Lung (tissue), 12 donors: Measurements from ENCODE around the gene INHBE. TPM values are rescaled to one million over a fixed set of nuclear protein-coding genes. Genes with fewer than 3 reads are reported as not detected.

Experiments
- ATAC-seq: fragments of 200-7000 bp; cut with Tn5 transposase; one replicate; pipeline ENCODE4 v1.9.1; 2020; ENCODE audit warnings: moderate number of reproducible peaks; ENCODE audit not compliant: insufficient read depth, low FRiP score
- DNase-seq, 3 donors: peaks; one replicate each; pipeline ENCODE4 v3.0.0-alpha.2; 2013 to 2017
- H3K27ac ChIP-seq, 2 donors: one replicate each; pipeline ENCODE4 v1.5.1; 2013; ENCODE audit warnings: mild to moderate bottlenecking in 2 of 2, moderate library complexity in 2 of 2, control low read depth in 1 of 2, inconsistent platforms in 1 of 2, low read depth in 1 of 2, low read length in 1 of 2
- H3K27me3 ChIP-seq, 3 donors: one replicate each; pipeline ENCODE4 v1.5.1; 2013; ENCODE audit warnings: low read length in 2 of 3; ENCODE audit not compliant: control insufficient read depth in 3 of 3, insufficient read depth in 3 of 3
- H3K36me3 ChIP-seq, 4 donors: one replicate each; pipeline ENCODE4 v1.5.1; 2013; ENCODE audit warnings: low read length in 4 of 4, mild to moderate bottlenecking in 1 of 4, moderate library complexity in 1 of 4; ENCODE audit not compliant: control insufficient read depth in 4 of 4, insufficient read depth in 4 of 4
- H3K4me1 ChIP-seq, 5 donors: one replicate each; pipeline ENCODE4 v1.5.1; 2013; ENCODE audit warnings: low read length in 5 of 5, mild to moderate bottlenecking in 2 of 5, moderate library complexity in 1 of 5; ENCODE audit not compliant: control insufficient read depth in 5 of 5, insufficient read depth in 5 of 5
- H3K4me3 ChIP-seq: one replicate; pipeline ENCODE4 v1.5.1; 2013; ENCODE audit warnings: mild to moderate bottlenecking, control low read depth, moderate library complexity
- H3K9ac ChIP-seq, 2 donors: one replicate each; pipeline ENCODE4 v1.5.1; 2013; ENCODE audit warnings: low read length in 2 of 2, control low read depth in 1 of 2; ENCODE audit not compliant: insufficient read depth in 1 of 2
- H3K9me3 ChIP-seq, 4 donors: one replicate each; pipeline ENCODE4 v1.5.1; 2013; ENCODE audit warnings: low read length in 3 of 4, mild to moderate bottlenecking in 1 of 4, moderate library complexity in 1 of 4; ENCODE audit not compliant: control insufficient read depth in 4 of 4, insufficient read depth in 3 of 4
- WGBS, 2 donors: extraction: QIAGEN DNeasy Blood & Tissue Kit; methylation state at CpG; one replicate each; pipeline ENCODE4 v1.1.7; 2013; 5-methylcytosine and 5-hydroxymethylcytosine counted together
- polyA plus RNA-seq, 2 donors: library from polyadenylated mRNA; stranded (reverse); fragments of 200-250 nt; gene quantifications; one replicate each; pipeline ENCODE4 v1.2.1, GENCODE V29; 2013
- total RNA-seq, 2 donors: library from RNA; depleted of rRNA in 1 of 2; stranded (reverse); fragments of >200 nt in 1 of 2; gene quantifications; one replicate each; pipeline ENCODE4 v1.2.1, GENCODE V29; 2014 to 2021
- TF ChIP-seq, protein P1 (sequence below): IDR thresholded peaks from 2 replicates; pipeline ENCODE4 v1.5.1; 2012; ENCODE audit warnings: mild to moderate bottlenecking; ENCODE audit errors: control extremely low read depth, extremely low read depth
- donor health status: control.
- donor health status: control.
- donor health status: Bipolar disorder and iron deficiency.
- donor health status: healthy.
- donor health status: DM: yes; HTN: yes; CAD: no.

The INHBE gene
- total and polyA plus RNA-seq, 4 donors = 0.12 TPM; not detected in 3

DNA sequence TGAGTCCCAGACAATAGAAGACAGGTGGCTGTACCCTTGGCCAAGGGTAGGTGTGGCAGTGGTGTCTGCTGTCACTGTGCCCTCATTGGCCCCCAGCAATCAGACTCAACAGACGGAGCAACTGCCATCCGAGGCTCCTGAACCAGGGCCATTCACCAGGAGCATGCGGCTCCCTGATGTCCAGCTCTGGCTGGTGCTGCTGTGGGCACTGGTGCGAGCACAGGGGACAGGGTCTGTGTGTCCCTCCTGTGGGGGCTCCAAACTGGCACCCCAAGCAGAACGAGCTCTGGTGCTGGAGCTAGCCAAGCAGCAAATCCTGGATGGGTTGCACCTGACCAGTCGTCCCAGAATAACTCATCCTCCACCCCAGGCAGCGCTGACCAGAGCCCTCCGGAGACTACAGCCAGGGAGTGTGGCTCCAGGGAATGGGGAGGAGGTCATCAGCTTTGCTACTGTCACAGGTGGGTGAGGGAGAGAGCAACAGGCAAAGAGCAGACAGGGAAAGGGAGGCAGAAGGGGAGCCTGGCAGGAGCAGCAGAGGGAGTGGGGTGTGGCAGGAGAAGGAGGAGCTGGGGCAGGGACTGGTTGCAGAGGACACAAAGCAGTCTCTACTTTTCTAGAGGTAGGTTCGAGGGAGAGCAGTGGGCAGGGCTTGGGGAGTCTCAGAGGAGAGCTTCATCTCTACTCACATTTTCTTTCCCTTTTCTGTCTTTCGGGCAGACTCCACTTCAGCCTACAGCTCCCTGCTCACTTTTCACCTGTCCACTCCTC lies 452 bp downstream of the INHBE start:
- no peak overlapping the region for H3K4me3 ChIP-seq
- TF ChIP-seq, protein P1, sequence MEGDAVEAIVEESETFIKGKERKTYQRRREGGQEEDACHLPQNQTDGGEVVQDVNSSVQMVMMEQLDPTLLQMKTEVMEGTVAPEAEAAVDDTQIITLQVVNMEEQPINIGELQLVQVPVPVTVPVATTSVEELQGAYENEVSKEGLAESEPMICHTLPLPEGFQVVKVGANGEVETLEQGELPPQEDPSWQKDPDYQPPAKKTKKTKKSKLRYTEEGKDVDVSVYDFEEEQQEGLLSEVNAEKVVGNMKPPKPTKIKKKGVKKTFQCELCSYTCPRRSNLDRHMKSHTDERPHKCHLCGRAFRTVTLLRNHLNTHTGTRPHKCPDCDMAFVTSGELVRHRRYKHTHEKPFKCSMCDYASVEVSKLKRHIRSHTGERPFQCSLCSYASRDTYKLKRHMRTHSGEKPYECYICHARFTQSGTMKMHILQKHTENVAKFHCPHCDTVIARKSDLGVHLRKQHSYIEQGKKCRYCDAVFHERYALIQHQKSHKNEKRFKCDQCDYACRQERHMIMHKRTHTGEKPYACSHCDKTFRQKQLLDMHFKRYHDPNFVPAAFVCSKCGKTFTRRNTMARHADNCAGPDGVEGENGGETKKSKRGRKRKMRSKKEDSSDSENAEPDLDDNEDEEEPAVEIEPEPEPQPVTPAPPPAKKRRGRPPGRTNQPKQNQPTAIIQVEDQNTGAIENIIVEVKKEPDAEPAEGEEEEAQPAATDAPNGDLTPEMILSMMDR = no peak
- no peak overlapping the region for H3K9ac ChIP-seq
- 58 to 66% methylated on average over 10 of the region's 10 CpGs for WGBS, 2 donors
- H3K4me1 ChIP-seq = peaks cover 0 to 7% (median 0%) of the 10 kb centered on the region in 5 donors
- no peaks in the 10 kb centered on the region for H3K9me3 ChIP-seq
- no peak overlapping the region for H3K27ac ChIP-seq
- H3K27me3 ChIP-seq = peaks cover 0 to 4% (median 0%) of the 10 kb centered on the region in 3 donors
- no peak for DNase-seq
- ATAC-seq = no peak
- H3K36me3 ChIP-seq = no peaks in the 10 kb centered on the region

DNA sequence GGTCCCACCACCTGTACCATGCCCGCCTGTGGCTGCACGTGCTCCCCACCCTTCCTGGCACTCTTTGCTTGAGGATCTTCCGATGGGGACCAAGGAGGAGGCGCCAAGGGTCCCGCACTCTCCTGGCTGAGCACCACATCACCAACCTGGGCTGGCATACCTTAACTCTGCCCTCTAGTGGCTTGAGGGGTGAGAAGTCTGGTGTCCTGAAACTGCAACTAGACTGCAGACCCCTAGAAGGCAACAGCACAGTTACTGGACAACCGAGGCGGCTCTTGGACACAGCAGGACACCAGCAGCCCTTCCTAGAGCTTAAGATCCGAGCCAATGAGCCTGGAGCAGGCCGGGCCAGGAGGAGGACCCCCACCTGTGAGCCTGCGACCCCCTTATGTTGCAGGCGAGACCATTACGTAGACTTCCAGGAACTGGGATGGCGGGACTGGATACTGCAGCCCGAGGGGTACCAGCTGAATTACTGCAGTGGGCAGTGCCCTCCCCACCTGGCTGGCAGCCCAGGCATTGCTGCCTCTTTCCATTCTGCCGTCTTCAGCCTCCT lies 1.1 kb downstream of the INHBE start:
- Histone ChIP-seq H3K27ac (no peak overlapping the region), H3K4me3 (no peak overlapping the region), H3K9me3 (no peaks in the 10 kb centered on the region), H3K36me3 (no peaks in the 10 kb centered on the region), H3K4me1 (peaks cover 0 to 7% (median 4%) of the 10 kb centered on the region in 5 donors), H3K27me3 (peaks cover 0 to 10% (median 0%) of the 10 kb centered on the region in 3 donors), H3K9ac (no peak overlapping the region)
- ATAC-seq = no peak
- DNase-seq = peak in 2 of 3 donors; percentile 40 to 47
- TF ChIP-seq, protein P1 = peak; percentile 1
- WGBS, 2 donors = 23 to 36% methylated on average over 12 to 15 of the region's 15 CpGs

DNA sequence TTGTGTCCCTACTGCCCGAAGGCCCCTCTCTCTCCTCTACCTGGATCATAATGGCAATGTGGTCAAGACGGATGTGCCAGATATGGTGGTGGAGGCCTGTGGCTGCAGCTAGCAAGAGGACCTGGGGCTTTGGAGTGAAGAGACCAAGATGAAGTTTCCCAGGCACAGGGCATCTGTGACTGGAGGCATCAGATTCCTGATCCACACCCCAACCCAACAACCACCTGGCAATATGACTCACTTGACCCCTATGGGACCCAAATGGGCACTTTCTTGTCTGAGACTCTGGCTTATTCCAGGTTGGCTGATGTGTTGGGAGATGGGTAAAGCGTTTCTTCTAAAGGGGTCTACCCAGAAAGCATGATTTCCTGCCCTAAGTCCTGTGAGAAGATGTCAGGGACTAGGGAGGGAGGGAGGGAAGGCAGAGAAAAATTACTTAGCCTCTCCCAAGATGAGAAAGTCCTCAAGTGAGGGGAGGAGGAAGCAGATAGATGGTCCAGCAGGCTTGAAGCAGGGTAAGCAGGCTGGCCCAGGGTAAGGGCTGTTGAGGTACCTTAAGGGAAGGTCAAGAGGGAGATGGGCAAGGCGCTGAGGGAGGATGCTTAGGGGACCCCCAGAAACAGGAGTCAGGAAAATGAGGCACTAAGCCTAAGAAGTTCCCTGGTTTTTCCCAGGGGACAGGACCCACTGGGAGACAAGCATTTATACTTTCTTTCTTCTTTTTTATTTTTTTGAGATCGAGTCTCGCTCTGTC lies 1.8 kb downstream of the INHBE start:
- peaks cover 0 to 10% (median 0%) of the 10 kb centered on the region in 3 donors for H3K27me3 ChIP-seq
- no peak for DNase-seq
- TF ChIP-seq, protein P1 = no peak
- no peak for ATAC-seq
- H3K9ac ChIP-seq = no peak overlapping the region
- H3K4me1 ChIP-seq = peaks cover 0 to 7% (median 4%) of the 10 kb centered on the region in 5 donors
- no peaks in the 10 kb centered on the region for H3K36me3 ChIP-seq
- H3K27ac ChIP-seq = no peak overlapping the region
- 92 to 95% methylated on average over 6 of the region's 6 CpGs for WGBS, 2 donors
- no peaks in the 10 kb centered on the region for H3K9me3 ChIP-seq
- no peak overlapping the region for H3K4me3 ChIP-seq
